Stimulated activated CD8-positive, alpha-beta memory T cell treated with anti-CD3 and anti-CD28 coated beads, Interleukin-15, amount 100 ng/mL, for 1 hour (primary cell): ENCODE results near the gene VAMP1.

Experiments
- DNase-seq: peaks from one replicate; pipeline ENCODE4 v3.0.0-alpha.2; 2020; ENCODE audit warnings: low read depth

Gene VAMP1

DNA sequence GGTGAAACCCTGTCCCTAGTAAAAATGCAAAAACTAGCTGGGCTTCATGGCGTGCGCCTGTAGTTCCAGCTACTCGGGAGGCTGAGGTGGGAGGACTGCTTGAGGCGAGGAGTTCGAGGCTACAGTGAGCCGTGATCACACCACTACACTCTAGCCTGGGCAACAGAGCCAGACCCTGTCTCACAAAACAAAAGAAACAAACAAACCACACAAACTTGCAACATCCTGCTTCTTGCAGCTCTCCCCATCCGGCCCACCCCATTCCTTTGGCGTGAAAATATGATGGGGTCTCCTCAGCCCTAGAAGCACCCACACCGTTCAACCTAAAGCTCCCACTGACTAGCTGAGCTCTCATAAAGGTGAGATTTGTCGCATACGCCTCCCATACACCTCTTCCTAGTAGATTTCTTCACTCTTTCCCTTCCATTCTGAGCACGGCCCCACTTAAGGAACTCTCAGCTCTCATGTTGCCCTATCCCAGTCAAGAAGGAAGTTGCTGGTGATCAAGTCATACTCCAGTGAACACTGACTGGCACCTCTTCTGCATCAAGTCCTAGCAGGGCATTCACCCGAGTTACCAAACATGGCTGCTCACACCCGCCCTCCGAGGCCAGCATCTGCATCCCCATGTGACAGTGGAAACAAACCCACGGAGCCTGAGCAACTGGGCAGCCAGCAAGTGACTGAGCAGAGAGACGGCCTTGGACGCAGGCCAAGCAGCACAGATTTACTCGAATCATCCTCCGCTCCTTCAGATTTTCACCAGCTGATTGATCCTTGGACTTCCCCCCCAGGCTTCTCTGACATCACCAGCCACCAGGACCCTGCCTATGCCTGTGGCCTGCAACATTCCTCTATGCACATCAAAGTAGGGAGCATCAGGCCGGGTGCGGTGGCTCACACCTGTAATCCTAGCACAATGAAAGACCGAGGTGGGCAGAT, 44.6 kb downstream of the VAMP1 start:
- DNase-seq: no peak

DNA sequence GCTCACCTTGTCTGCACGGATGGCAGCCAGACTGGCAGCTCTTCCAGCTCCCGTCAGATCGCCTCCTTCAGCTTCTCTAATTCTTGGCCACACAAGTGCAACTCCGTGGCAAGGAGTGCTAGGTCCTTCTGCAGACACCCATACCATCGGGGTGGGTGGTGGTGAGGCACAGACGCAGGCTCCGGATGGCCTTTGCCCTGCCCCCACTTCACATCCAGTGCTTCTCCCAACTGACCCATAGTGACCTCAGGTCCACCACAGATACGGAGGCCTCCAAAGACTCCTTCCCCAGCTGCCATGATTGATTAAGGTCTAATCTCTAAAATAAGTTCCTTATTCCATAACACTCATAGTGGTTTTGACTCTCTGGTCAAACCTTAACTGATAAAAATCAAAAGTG, 45.6 kb downstream of the VAMP1 start:
- DNase-seq: no peak

DNA sequence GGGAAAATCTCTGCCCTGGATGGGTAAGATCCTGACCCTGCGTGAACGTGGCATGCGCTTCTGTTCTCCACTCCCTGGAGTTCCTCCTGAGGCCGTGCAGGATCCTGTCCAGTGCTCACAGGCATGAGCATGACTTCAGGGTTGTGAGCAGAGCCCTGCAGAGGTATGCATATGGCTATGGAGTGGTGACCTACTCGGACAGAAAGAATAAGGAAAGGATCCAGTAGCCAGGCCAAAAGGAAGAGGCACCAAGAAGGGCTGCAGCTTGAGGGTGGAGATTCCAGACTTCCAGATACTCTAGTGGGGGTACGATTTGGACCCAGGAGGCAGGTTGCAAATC, 46.5 kb downstream of the VAMP1 start:
- DNase-seq: no peak

DNA sequence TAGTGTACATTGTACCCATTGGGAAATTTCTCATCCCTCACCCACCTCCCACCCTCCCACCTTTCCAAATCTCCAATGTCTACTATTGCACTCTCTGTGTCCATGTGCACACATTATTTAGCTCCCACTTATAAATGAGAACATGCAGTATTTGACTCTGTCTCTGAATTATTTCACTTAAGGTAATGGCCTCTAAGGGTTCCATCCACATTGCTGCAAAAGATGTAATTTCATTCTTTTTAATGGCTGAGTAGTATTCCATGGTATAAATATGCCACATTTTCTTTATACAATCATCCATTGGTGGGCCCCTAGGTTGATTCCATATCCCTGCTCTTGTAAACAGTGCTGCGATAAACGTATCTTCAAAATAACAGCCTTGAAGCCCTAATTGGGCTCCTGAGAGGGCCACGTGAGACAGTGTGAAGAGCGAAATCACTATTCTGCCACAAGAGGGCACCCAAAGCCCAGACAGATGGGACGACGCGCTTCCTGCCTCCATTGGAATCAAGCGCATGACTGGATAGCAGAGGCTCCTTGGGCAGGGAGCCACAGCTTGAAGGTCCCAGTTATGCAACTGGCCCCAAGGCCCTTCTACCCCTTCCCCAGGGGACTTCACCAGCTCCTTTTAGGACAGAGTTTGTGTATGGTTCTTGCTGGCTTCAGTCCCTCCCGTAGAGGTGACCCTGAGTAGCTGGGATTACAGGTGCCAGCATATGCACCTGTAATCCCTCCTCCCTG, 47.0 kb downstream of the VAMP1 start:
- peak; percentile 44 for DNase-seq

DNA sequence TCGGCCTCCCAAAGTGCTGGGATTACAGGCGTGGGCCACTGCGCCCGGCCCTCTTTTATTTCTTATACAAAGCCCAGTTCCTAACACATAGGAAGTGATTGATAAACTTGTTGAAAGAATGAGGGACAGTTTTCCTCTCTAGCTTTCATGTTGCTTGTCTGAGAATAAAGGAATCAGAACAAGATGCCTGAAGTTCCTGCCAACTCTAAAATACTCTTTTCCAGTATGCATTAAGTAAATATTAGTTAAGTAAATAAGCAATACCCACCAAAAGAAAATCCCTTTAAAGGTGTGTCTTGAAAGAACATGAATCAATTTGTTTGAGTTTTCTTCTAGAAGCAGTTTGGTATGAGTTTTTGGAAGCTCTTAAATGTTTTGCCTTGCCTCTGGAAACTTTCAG, 50.1 kb downstream of the VAMP1 start:
- DNase-seq: no peak

DNA sequence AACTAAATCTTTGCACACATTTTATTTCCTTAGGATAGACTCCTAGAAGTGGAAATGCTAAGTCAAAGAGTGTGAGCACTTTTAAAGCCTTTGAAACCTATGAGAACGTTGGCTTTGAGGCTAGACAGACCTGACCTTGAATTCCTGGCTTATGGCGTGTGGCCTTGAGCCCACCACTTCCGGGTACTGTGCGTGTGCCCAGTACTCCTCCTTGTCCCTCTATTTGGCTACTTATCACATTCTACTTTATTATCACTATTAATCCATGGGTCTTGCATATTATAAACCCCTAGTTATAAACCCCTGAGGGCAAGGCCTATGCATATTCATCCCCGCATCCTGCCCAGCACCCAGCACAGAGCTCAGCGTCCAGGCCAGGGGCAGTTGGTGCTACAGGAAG, 51.7 kb downstream of the VAMP1 start:
- no peak for DNase-seq

DNA sequence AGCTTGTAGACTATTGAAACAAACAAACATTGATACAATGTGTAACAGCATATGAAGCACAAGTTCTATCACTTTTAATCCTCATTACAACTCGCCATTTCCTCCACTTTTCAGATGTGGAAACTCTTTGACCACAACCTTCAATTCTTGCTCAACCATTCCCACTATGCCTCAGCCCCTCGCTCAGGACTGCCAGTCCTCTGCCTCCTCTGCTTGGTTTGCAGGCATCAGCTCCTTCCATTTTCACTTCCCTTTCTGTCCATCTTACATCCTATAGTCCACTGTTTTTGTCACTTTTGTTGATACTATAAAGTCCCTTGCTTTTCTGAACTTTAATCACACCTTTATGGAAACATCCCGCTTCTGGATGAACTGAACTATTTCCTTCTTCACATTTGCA, 53.9 kb downstream of the VAMP1 start:
- DNase-seq: no peak
